GM18951 (cell line): ENCODE results near the gene PPP6R3.
"Not testable (repeated sequence)": the region's sequence is repeated elsewhere in the genome, so short reads cannot be mapped to it uniquely, and the experiment has no call there.

Source experiments
- POLR2A ChIP-seq: IDR thresholded peaks from 4 replicates; pipeline ENCODE4 v1.6.1; 2011; ENCODE audit warnings: mild to moderate bottlenecking; ENCODE audit not compliant: insufficient read length, insufficient read depth; ENCODE audit errors: extremely low read depth
- in situ Hi-C: fragments of 300-500 bp; cut with MboI; formaldehyde crosslinking; loops from one replicate; pipeline ENCODE4 v1.12.0; 2022; ENCODE audit warnings: low sequenced_read_pairs, mixed read lengths, inconsistent platforms; ENCODE audit not compliant: unreplicated experiment

Gene PPP6R3

GRCh38 chr11:68425866-68426380, 34.6 kb upstream of the PPP6R3 start:
- no peak for TF ChIP-seq POLR2A
- in situ Hi-C loops: no loop called here

GRCh38 chr11:68429661-68430060, 30.9 kb upstream of the PPP6R3 start:
- in situ Hi-C loops: no loop called here
- no peak for TF ChIP-seq POLR2A

- in situ Hi-C loops: no loop called here
- no peak for TF ChIP-seq POLR2A
Measured at GRCh38 chr11:68430384-68430783, 30.2 kb upstream of the PPP6R3 start.

- in situ Hi-C loops: no loop called here
Measured at GRCh38 chr11:68430801-68431200, 29.8 kb upstream of the PPP6R3 start.

GRCh38 chr11:68431984-68432645, 28.4 kb upstream of the PPP6R3 start:
- in situ Hi-C loops: no loop called here
- no peak for TF ChIP-seq POLR2A

More at GRCh38 chr11:68430801-68431200, 29.8 kb upstream of the PPP6R3 start:
- TF ChIP-seq POLR2A: no peak

- no peak for TF ChIP-seq POLR2A
- in situ Hi-C loops: no loop called here
Measured at GRCh38 chr11:68432874-68433273, 27.7 kb upstream of the PPP6R3 start.

- in situ Hi-C loops: no loop called here
- TF ChIP-seq POLR2A: no peak
Measured at GRCh38 chr11:68433541-68433940, 27.0 kb upstream of the PPP6R3 start.

- in situ Hi-C loops: not testable (repeated sequence)
Measured at GRCh38 chr11:68434159-68434558, 26.4 kb upstream of the PPP6R3 start.

- TF ChIP-seq POLR2A: no peak
- in situ Hi-C loops: no loop called here
Measured at GRCh38 chr11:68436162-68436888, 24.2 kb upstream of the PPP6R3 start.

GRCh38 chr11:68436985-68437926, 23.3 kb upstream of the PPP6R3 start:
- in situ Hi-C loops: no loop called here

GRCh38 chr11:68437927-68438657, 22.5 kb upstream of the PPP6R3 start:
- no peak for TF ChIP-seq POLR2A
- in situ Hi-C loops: no loop called here

More at GRCh38 chr11:68436985-68437926, 23.3 kb upstream of the PPP6R3 start:
- no peak for TF ChIP-seq POLR2A

GRCh38 chr11:68438658-68439259, 21.8 kb upstream of the PPP6R3 start:
- no peak for TF ChIP-seq POLR2A
- in situ Hi-C loops: no loop called here
